HG02588 (cell line): ENCODE measurements around the gene FBF1.
A peak's percentile ranks its signal among the peaks of the same experiment; 100 is the strongest.
"Not testable (repeated sequence)": the region's sequence is repeated elsewhere in the genome, so short reads cannot be mapped to it uniquely, and the experiment has no call there.

Experiments
- ATAC-seq: cut with Tn5 transposase; IDR thresholded peaks from one replicate; pipeline ENCODE4 v1.9.1; 2021; ENCODE audit warnings: mild to moderate bottlenecking, moderate library complexity; ENCODE audit not compliant: unreplicated experiment

The FBF1 gene

DNA sequence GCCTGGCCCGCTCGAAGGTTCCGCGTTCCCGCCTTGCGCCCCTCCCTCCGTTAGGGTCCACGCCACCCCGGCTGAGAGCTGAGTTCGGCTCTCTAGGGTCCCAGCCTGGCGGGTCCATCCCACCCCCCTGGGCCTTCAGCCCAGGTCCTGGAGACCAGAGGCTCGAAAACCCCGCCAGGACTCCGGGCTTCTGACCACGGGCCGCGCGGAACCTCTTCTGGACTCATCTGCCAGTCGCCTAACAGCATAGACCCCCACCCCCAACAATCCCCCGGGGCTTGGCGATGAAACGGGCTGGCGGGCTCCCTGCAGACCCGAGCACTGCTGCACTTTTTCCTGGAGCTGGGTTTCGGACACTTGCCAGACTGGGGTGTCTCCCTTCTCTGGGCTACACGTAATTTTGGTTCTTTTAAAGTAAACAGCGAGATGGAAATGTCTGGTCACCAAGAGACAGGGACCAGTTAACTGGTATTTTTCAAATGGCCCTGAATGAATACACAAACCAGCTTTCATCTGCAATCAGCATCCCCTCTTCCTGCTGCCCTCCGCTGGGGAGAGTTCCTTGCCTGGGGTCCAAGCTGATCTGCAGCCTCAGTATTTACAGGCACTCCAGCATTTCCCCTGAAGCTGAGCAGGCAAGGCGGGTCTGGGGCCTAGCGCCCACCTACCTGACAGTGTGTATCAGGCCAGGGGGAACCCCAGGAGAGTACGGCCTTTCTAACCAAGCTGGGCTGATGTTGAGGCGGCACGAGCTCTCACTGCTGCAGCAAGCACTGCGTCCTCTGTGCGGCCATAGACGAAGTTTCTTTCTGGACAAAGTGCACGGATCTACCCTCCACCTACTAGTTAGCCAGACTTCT lies 43.5 kb downstream of the FBF1 start:
- ATAC-seq: no peak

DNA sequence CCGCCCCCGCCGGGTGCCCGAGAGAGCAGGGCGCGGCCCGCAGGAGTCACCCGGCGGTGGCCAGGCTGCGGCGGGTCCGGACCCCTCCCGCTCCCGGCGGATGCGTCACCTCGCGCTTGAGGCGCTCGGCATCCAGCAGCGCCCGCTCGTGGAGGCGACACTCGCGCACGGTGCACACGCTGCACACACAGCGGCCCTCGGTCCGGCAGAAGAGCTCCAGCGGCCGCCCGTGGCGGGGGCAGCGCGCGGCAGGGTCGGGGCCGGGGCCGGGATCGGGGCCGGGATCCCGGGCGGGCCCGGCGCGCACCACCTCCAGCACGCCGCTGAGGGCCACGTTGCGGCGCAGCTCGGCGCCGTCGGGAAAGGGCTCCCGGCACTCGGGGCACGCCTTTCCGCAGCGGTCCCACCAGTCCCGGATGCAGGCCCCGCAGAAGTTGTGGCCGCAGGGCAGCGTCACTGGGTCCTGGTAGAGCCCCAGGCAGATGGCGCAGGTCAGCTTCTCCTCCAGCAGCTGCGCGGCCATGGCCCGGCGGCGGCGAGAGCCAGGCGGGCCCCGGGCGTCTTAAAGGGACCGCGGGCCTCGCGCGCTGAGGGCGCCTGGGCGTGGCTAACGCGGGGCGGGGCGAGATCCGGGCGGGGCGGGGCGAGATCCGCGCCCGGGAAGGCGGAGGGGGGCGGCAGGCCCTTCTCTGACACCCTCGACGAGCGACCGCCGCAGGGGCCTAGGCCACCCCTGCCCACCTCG lies 44.3 kb downstream of the FBF1 start, which contains the start of gene TRIM65:
Gene TRIM65, minus strand, starts transcription at position 537 of the 745 bp plus-strand sequence. Its CDS starts 14 bp downstream, at position 523.
- peak; percentile 52 for ATAC-seq

DNA sequence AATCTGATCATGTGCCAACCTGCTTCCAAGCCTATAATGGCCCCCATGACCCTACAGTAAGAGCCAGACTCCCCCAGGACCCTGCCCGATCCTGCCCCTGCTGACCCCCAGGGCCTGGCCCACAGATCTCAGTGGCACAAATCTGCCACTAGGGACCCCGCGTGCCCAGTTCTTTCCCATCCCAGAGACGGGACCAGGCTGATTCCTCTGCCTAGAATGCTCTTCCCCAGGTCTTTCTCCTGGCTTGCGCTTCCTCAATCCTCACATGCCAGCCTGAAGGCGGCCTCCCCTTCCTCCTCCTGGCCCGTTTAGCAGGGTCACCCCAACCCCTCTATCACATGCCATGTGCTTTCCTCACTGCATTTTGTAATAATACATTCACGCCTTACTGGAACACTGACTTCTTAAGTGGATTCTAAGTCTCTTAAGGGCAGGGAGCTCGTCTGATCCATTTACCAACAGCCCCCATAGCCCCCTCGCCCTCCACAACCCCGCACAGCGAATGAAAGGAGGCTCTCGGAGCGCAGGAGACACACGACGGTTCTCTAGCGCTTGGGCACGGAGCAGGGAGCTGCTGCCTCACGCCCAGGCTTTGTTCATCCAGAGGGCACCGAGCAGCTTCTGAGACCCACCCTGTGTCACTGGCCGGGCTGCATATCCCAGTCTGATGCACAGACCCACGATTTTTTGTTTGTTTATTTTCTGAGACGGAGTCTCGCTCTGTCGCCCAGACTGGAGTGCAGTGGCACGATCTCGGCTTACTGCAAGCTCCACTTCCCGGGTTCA lies 45.3 kb downstream of the FBF1 start:
- no peak for ATAC-seq

DNA sequence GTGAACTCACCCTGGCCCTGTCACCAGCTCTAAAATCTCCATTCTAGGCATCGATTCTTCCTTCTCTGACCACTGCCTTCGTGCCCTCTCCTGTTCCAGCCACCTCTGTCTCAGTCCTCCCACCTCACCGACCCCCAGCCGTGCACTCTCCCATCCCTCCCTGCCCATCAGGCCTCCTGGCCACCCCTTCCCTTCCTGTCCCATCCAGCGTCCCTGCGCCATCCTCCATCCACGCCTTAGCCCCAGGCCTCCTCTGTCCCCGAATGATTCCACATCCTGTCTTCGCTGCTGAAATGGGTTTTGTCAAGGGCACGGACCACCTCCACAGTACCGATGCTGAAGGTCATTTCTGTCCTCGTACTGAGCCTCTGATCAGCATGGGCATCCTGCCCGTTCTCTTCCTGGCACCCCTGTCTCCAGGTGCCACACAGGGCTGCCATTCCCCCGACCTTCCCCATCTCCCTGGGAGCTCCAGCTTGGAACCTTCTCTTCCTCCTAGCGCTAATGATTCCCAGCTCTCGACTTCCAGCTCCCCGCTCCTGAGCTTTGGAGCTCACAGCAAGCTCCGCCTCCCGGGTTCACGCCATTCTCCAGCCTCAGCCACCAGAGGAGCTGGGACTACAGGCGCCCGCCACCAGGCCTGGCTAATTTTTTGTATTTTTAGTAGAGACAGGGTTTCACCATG lies 46.7 kb downstream of the FBF1 start:
- no peak for ATAC-seq

DNA sequence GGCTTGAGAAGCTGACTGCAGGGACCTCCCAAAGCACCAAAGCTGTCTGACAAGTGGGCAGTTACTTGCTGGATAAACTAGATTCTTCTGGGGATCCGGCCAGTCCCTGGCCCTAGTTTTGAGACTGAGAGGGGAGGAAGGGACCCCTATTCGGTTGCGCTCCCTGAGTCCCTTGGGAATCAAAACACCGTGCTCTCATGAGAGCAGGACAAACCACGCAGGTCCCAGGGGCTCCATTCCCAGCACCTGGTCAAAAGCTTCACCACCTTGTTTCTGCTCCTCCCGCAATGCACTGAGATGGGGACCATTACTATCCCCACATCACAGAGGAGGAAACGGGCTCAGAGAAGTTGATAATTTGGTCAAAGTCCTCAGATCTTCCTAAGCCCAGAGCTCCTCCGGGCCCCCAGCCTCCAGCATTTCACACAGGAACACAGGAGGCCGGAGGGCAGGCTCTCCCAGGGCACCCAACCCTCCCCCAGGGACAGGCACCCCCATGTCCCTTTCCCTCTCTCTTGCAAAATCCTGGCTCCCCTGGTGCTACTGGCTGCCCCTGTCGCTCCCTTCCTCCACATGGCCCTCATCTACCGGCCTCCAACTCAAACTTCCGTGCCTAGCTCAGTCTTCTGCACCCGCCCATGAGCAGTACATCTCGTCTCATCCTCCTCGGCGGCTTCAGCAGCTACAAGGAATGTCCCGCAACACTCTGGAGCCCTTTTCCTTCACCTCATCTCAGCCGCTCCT lies 47.4 kb downstream of the FBF1 start:
- ATAC-seq: no peak

DNA sequence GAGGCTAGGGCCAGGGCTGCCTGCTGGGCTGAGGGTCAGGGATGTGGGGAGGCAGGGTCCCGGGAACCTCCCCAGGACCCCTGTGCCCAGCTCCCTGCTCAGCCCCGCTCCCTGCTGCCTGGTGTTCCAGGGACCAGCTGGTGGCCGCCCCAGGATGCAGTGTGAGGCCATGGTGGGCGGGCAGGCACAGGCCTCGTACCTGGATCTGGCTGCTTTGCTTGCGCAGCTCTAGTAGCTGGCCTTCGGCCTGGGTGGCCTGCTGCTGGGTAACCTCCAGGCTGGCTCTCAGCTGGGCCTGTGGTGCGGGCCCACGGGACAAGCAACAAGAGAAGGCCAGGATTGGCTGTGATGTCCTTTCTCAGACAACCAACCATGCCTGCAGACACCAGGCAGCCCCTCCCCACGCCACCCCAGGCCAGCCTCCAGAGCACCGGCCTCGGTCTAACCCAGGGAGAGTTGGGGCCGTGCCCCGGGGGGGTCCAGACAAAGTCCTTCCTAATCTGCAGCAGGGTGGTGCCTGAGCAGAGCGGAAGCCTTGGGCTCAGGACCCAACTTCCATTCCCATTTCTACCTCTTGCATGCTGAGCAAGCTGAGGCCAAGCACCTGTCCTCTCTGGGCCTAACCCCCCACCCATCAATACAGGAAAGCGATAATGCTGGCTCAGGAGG lies 48.2 kb downstream of the FBF1 start:
- no peak for ATAC-seq

DNA sequence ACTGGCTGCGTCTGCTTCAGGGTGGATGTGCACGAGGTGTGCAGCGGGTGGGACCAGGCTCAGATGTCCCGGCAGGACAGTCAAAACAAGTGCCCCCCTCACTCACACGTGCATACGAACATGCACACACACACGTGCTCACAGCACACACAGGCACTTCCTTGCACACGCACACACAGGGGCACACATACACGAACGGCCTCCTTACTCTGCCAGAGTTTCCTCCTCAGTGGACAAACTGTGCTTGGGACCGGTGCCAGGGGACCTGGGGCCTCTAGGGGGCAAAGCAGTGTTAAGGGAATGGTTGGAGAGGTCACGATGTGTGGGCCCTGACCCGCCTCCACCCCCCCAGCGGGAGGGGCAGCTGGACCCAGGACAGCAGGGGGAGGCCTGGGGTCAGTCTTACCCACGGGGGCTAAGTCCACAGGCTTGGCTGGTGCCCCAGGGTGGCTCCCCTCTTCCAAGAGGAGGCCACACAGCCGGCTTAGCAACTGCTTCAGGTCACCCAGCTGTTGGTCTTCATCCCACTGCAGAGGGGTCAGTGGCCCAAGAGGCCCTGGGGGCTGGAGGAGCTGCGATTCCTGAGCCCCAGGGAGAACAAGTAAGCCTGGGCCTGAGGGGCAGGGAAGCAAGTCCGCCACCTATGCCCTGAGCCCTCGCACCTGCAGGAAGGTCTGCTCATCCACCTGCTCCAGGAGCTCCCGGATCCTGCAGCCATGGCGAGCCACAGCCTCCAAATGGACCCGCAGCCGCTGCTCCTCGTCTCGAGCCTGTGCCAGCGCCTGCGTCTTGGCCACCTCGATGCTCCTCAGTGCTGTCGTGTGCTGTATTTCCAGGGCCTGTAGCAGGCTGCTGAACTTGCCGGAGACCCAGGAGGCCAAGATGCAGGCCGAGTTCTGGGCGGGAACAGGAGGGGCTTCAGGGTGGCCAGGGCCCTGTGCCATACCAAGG lies 49.0 kb downstream of the FBF1 start:
- no peak for ATAC-seq

DNA sequence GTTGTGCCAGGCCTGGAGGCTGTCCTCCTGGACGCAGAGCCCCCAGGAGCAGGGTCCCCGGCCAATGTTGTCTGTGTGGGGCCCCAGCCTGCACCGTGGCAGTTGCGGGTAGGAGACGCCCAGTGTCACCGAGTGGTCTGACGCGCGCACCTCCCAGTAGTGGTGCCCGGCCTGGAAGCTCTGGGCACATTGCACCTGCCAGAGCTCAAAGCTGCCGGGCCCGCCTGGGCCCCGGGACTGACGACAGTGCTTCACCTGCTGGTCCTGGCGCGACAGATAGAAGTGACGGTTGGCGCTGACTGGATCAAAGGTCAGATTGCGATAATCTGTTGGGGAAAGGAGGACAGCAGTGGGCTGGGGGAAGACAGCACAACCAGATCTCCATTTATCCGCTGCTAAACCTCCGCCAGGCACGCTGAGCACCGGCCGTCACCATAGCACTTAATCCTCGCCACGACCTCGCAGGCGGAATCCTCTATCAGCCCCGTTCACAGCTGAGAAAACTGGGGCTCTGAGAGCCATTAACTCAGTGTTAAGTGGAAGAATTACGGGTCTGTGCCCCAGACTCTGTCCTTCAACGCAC lies 49.7 kb downstream of the FBF1 start:
- no peak for ATAC-seq

DNA sequence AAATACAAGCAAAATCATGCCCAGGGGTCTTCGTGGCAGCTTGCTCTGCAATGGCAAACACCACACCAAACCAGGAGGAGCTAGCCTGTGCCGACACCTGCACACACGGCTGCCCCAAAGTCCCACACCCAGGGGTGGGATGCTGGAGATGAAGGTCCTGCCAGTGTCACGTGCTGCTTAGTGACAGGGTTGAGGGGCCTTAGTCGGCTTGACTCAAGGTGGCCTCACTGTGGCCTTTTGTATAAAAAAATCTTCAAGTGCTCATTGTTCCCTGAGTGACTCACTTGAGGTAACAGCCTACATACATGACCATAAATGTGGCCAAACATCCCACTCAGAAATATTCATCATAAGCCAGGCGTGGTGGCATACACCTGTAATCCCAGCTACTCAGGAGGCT lies 51.4 kb downstream of the FBF1 start:
- no peak for ATAC-seq

DNA sequence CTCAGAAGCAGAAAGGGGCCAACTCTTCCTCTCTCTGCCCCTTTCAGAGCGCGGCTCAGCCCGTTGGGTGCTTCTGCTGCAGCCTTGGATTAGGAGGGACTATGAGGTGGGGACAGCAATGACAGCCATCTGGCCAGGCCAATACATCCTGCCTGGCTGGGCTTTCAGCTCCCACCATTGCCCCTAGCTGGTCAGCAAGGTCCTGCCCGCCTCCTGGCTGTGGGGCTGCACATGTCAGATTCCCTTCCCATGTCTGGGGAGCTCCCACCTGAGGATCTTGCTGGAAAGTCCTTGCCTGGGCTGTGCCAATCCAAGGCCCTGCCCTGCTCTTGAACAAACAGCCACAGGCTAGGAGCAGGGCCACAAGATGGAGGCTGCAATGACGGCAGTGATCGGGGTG lies 52.4 kb downstream of the FBF1 start:
- ATAC-seq: no peak

DNA sequence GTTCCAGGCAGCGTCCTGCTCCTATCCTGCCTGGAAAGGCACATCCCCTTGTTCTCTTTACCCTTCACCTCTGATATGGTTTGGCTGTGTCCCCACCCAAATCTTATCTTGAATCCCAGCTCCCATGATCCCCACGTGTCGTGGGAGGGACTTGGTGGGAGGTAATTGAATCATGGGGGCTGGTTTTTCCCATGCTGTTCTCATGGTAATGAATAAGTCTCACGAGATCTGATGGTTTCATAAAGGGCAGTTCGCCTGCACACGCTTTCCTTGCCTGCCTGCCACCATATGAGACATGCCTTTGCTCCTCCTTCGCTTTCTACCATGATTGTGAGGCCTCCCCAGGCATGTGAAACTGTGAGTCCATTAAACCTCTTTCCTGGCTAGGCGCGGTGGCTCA lies 55.0 kb downstream of the FBF1 start:
- ATAC-seq: not testable (repeated sequence)

DNA sequence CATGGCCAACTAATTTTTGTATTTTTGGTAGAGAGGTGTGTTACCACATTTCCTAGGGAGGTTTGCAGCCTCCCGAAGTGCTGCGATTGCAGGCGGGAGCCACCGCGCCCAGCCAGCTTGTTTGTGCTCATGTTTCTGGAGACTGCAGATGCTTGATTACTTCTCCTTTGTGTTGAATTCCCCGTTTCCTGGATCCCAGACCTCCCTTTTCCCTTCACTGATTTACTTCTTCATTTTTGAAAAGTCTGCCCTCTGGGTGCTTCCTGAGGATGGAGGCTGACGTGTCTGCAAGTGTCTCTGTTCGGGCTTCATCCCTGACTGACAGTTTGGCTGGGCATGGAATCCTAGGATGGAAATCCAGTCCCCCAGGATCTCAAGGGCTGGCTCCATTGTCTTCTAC lies 55.4 kb downstream of the FBF1 start:
- no peak for ATAC-seq

DNA sequence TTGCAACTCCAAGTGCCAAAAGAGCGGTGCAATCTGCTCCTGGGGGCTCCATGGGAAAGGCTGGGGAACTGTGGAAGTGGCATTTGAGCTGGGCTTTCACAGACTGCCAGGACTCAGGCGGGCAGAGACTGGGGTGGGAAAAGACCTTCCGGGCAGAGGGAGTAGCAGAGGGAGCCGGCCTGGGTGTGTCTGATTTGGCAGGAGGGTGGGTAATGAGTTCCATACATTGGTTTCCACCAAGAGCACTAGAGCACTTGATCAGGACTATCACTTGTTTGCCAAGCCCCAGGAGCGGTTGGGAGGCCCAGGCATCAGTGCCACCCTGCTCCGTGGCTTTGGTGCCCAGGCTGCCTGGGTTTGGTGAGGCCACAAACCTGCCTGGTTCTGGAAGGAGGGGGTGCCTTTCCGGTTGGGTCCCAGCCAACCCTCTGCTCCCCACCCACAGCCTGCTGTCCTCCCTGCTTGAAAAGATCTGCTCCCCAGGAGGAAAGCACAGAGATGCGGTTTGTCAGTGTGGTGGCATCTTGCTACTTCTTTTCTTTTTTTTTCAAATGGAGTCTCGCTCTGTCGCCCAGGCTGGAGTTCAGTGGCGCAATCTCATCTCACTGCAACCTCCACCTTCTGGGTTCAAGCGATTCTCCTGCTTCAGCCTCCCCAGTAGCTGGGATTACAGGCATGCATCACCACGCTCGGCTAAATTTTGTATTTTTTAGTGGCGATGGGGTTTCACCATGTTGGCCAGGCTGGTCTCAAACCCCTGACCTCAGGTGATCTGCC lies 59.0 kb downstream of the FBF1 start:
- ATAC-seq: no peak

DNA sequence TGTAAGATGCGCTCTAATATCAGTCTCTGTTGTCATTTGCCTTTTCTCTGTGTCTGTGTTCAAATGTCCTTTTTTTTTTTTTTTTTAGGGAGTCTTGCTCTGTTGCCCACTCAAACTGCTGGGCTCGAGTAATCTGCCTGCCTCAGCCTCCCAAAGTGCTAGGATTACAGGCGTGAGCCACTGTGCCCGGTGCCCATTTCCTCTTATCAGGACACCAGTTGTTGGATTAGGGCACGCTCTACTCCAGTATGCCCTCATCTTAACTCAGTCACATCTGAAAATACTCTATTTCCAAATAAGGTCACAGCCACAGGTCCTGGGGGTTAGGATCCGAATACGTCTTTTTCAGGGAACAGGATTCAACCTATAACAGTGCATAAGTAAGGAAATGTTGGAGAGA lies 60.6 kb downstream of the FBF1 start:
- no peak for ATAC-seq

DNA sequence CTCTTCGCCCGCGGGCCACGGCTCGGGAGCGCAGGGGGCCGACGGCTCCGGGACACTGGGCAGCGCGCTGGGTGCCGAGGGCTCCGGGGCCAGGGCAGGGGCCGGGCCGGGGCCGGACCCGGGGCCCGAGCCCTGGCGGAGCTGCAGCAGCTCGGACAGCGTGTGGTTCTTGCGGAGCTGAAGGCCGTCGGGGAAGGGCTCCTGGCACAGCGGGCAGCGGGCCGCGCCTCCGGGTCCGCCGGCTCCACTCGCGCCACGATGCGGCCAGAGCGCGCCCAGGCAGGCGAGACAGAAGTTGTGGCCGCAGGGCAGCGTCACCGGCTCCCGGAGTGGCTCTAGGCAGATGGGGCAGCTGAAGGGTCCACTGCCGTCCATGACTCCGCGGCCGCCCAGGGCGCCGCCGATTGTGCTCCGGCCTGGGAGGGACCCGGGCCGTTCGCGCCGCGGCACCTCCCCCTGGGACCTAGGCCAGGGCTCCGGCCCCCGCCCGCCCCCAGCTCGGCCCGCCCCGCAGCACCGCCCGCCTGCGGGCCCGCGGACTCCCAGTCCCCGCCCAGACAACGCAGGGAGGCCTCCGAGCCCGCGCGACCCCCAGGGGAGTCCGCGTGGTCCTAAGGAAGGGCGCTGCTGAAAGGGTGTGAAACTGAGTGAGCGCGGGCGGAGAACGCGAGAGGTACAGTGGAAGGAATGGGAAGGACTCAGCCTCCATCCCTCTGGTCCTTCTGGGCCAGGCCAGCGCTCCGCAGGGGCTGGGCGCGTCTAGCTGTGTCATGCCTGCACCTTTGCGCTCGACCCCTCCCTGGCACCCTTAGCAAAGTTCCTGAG lies 62.5 kb downstream of the FBF1 start, which contains the start of gene TRIM47:
Gene TRIM47, minus strand, starts transcription at position 408 of the 825 bp plus-strand sequence. Its CDS starts 33 bp downstream, at position 375.
- no peak for ATAC-seq

DNA sequence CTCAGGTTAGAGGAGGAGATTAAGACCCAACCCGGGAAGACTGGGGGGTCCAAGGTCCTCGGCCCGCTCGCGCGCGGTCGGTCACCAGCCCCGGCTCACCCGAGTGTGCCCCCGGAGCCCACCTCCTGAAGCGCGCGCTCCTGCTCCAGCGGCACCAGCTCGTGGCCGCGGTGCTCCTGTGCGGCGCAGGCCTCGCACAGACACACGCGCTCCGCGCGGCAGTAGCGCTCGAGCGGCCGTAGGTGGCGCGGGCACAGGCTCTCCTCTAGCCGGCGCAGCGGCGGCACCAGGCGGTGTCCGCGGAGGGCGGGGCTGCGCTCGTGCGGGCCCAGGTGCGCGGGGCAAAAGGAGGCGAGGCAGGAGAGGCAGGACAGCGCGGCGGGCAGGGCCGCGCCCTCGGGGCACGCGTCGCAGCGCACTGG lies 63.1 kb downstream of the FBF1 start:
- no peak for ATAC-seq
